H9 (cell line): ENCODE results near the gene NAA60. TPM values are rescaled to one million over a fixed set of nuclear protein-coding genes. Genes with fewer than 3 reads are reported as not detected.

Experiments used
- DNase-seq: peaks from one replicate; pipeline ENCODE4 v3.0.0-alpha.2; 2017
- H2AFZ ChIP-seq: one replicate; pipeline ENCODE4 v1.6.1; 2013; ENCODE audit warnings: mild to moderate bottlenecking, low read length, control low read depth, moderate library complexity
- H2AK5ac ChIP-seq: 2 replicates; pipeline ENCODE4 v1.6.1; 2013; ENCODE audit warnings: low read length, control low read depth, mixed read lengths; ENCODE audit not compliant: insufficient read length
- H2BK120ac ChIP-seq: one replicate; pipeline ENCODE4 v1.6.1; 2013; ENCODE audit warnings: low read depth, mild to moderate bottlenecking, low read length, control low read depth, inconsistent platforms; ENCODE audit not compliant: poor library complexity, severe bottlenecking
- H2BK12ac ChIP-seq: 2 replicates; pipeline ENCODE4 v1.6.1; 2013; ENCODE audit warnings: low read length, control low read depth, mixed read lengths, low read depth; ENCODE audit not compliant: insufficient read length
- H2BK15ac ChIP-seq: 2 replicates; pipeline ENCODE4 v1.6.1; 2013; ENCODE audit warnings: low read depth, low read length, control low read depth
- H2BK20ac ChIP-seq: one replicate; pipeline ENCODE4 v1.6.1; 2013; ENCODE audit warnings: low read depth, mild to moderate bottlenecking, low read length, control low read depth, inconsistent platforms; ENCODE audit not compliant: poor library complexity, severe bottlenecking
- H2BK5ac ChIP-seq: 2 replicates; pipeline ENCODE4 v1.6.1; 2013; ENCODE audit warnings: low read length, control low read depth, mixed read lengths; ENCODE audit not compliant: insufficient read length
- H3K14ac ChIP-seq: 2 replicates; pipeline ENCODE4 v1.6.1; 2013; ENCODE audit warnings: low read length, control low read depth; ENCODE audit not compliant: insufficient read depth
- H3K18ac ChIP-seq: 2 replicates; pipeline ENCODE4 v1.6.1; 2013; ENCODE audit warnings: low read depth, mild to moderate bottlenecking, mixed read lengths, low read length, control low read depth; ENCODE audit not compliant: insufficient read length
- H3K23ac ChIP-seq: 2 replicates; pipeline ENCODE4 v1.6.1; 2013; ENCODE audit warnings: low read length, control low read depth, mixed read lengths, low read depth; ENCODE audit not compliant: insufficient read length
- H3K23me2 ChIP-seq: 2 replicates; pipeline ENCODE4 v1.6.1; 2013; ENCODE audit warnings: low read depth, mild to moderate bottlenecking, mixed read lengths, low read length, control low read depth; ENCODE audit not compliant: insufficient read length, poor library complexity, severe bottlenecking
- H3K27ac ChIP-seq: 2 replicates; pipeline ENCODE4 v1.5.1; 2013; ENCODE audit warnings: low read length, control low read depth, mixed read lengths, low read depth; ENCODE audit not compliant: insufficient read length
- H3K27me3 ChIP-seq: 2 replicates; pipeline ENCODE4 v1.6.1; 2013; ENCODE audit warnings: low read length, control low read depth, inconsistent platforms; ENCODE audit not compliant: insufficient read depth
- H3K4ac ChIP-seq: 2 replicates; pipeline ENCODE4 v1.6.1; 2013; ENCODE audit warnings: low read depth, mild to moderate bottlenecking, control low read depth, inconsistent platforms, low read length, moderate library complexity
- H3K4me1 ChIP-seq: 2 replicates; pipeline ENCODE4 v1.6.1; 2013; ENCODE audit warnings: low read length, control low read depth, inconsistent platforms; ENCODE audit not compliant: insufficient read depth
- H3K4me2 ChIP-seq: 2 replicates; pipeline ENCODE4 v1.6.1; 2013; ENCODE audit warnings: low read length, control low read depth, mixed read lengths; ENCODE audit not compliant: insufficient read length, insufficient read depth
- H3K56ac ChIP-seq: 2 replicates; pipeline ENCODE4 v1.6.1; 2013; ENCODE audit warnings: low read depth, mild to moderate bottlenecking, mixed read lengths, low read length, control low read depth; ENCODE audit not compliant: insufficient read length
- H3K79me1 ChIP-seq: 2 replicates; pipeline ENCODE4 v1.6.1; 2013; ENCODE audit warnings: low read depth, mild to moderate bottlenecking, moderate library complexity, low read length, control low read depth, inconsistent platforms; ENCODE audit not compliant: insufficient read depth, poor library complexity, severe bottlenecking
- H3K79me2 ChIP-seq: 2 replicates; pipeline ENCODE4 v1.6.1; 2013; ENCODE audit warnings: low read length, control low read depth, inconsistent platforms; ENCODE audit not compliant: insufficient read depth
- H3K9ac ChIP-seq: 2 replicates; pipeline ENCODE4 v1.6.1; 2013; ENCODE audit warnings: low read length, control low read depth, mixed read lengths; ENCODE audit not compliant: insufficient read length; ENCODE audit errors: extremely low read depth
- H3K9me3 ChIP-seq: one replicate; pipeline ENCODE4 v1.6.1; 2013; ENCODE audit warnings: low read depth, low read length, inconsistent platforms; ENCODE audit not compliant: control insufficient read depth
- H3T11ph ChIP-seq: one replicate; pipeline ENCODE4 v1.6.1; 2013; ENCODE audit warnings: mild to moderate bottlenecking, low read length, control low read depth, inconsistent platforms
- H4K20me1 ChIP-seq: one replicate; pipeline ENCODE4 v1.6.1; 2013; ENCODE audit not compliant: control insufficient read depth, insufficient read length, insufficient read depth
- H4K5ac ChIP-seq: 2 replicates; pipeline ENCODE4 v1.6.1; 2013; ENCODE audit warnings: low read depth, mild to moderate bottlenecking, mixed read lengths, low read length, control low read depth; ENCODE audit not compliant: insufficient read length
- H4K8ac ChIP-seq: replicated peaks from 2 replicates; pipeline ENCODE4 v1.6.1; 2013; ENCODE audit warnings: low read length, control low read depth, mixed read lengths, low read depth; ENCODE audit not compliant: insufficient read length
- H4K91ac ChIP-seq: 2 replicates; pipeline ENCODE4 v1.6.1; 2013; ENCODE audit warnings: low read depth, mild to moderate bottlenecking, moderate library complexity, mixed read lengths, low read length, control low read depth; ENCODE audit not compliant: insufficient read length
- H3K27ac Mint-ChIP-seq, 3 experiments: 2 replicates in 2 of 3; 3 replicates in 1 of 3; pipeline ENCODE4 v1.8.0; 2020 to 2021; ENCODE audit warnings: mixed read lengths in 3 of 3, mild to moderate bottlenecking in 1 of 3, moderate library complexity in 1 of 3
- H3K27me3 Mint-ChIP-seq: 2 replicates; pipeline ENCODE4 v1.8.0; 2021; ENCODE audit warnings: low read depth, mild to moderate bottlenecking, moderate library complexity, mixed read lengths
- H3K36me3 Mint-ChIP-seq, 3 experiments: 2 replicates in 2 of 3; 3 replicates in 1 of 3; pipeline ENCODE4 v1.8.0; 2020 to 2021; ENCODE audit warnings: low read depth in 3 of 3, mixed read lengths in 3 of 3; ENCODE audit not compliant: insufficient read depth in 1 of 3
- H3K4me1 Mint-ChIP-seq, 2 experiments: 2 replicates each; pipeline ENCODE4 v1.8.0; 2020; ENCODE audit warnings: mixed read lengths in 2 of 2
- H3K4me3 Mint-ChIP-seq, 2 experiments: 2 replicates in 1 of 2; 3 replicates in 1 of 2; pipeline ENCODE4 v1.8.0; 2020 to 2021; ENCODE audit warnings: mild to moderate bottlenecking in 2 of 2, mixed read lengths in 2 of 2, moderate library complexity in 1 of 2
- H3K9me3 Mint-ChIP-seq, 2 experiments: 2 replicates in 1 of 2; 3 replicates in 1 of 2; pipeline ENCODE4 v1.8.0; 2020; ENCODE audit warnings: mild to moderate bottlenecking in 2 of 2, mixed read lengths in 2 of 2, moderate library complexity in 1 of 2
- WGBS: extraction: QIAGEN DNeasy Blood & Tissue Kit; methylation state at CpG from one replicate; pipeline ENCODE4 v1.1.7; 2013; ENCODE audit warnings: missing lambda C conversion rate, low lambda C conversion rate, mixed read lengths; ENCODE audit not compliant: insufficient read length; ENCODE audit errors: extremely low coverage; 5-methylcytosine and 5-hydroxymethylcytosine counted together
- total RNA-seq: library from RNA; stranded (reverse); gene quantifications from 2 replicates; pipeline ENCODE4 v1.2.1, GENCODE V29; 2021
- TF ChIP-seq, protein P1 (sequence below): fragments of 200-600 bp; sonication (generic); conservative IDR thresholded peaks from 3 replicates; pipeline ENCODE4 v1.8.0; 2021; ENCODE audit warnings: antibody characterized with exemption, mild to moderate bottlenecking

The NAA60 gene
- total RNA-seq, 1 experiment from 2014 or later, result 49.3 TPM

DNA sequence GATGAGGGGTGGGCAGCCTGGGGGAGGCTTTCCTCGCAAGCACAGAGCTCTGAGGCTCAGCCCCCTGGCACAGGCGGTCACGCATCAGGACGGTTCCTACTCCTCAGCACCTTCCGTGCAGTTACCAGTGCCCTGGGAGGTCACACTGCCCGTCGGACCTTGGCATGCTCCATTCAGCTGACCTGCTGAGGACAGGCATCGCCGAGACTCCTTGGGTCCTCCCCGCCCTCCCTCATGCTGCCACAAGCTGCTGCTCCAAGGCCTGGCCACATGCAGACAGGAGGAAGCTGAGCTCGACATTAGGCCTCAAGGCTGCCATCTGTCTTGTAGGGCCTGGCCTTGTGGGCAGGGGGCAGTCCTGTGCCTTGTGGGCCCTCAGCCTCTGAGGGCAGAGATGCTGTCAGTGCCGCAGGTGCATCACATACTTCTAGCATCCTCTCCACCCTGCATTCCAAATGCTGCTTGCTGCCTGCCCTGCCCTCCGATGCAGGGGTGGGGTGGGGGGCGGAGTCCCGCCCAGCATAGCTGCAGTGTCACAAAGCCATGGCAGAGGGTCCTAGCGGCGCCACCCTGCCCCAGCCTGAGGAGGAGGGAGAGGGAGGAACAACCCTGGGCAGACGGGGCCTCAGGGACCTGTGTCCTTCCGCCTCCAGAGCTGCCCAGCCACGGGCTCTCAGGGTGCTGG is 42.5 kb downstream of the NAA60 start:
- H3K4me1 ChIP-seq, result no peaks in the 10 kb centered on the region
- H3K4me2 ChIP-seq, result no peak overlapping the region
- no peak overlapping the region for H3T11ph ChIP-seq
- no peak overlapping the region for H2BK15ac ChIP-seq
- H2AK5ac ChIP-seq, result no peak overlapping the region
- no peak overlapping the region for H4K5ac ChIP-seq
- TF ChIP-seq, protein P1, sequence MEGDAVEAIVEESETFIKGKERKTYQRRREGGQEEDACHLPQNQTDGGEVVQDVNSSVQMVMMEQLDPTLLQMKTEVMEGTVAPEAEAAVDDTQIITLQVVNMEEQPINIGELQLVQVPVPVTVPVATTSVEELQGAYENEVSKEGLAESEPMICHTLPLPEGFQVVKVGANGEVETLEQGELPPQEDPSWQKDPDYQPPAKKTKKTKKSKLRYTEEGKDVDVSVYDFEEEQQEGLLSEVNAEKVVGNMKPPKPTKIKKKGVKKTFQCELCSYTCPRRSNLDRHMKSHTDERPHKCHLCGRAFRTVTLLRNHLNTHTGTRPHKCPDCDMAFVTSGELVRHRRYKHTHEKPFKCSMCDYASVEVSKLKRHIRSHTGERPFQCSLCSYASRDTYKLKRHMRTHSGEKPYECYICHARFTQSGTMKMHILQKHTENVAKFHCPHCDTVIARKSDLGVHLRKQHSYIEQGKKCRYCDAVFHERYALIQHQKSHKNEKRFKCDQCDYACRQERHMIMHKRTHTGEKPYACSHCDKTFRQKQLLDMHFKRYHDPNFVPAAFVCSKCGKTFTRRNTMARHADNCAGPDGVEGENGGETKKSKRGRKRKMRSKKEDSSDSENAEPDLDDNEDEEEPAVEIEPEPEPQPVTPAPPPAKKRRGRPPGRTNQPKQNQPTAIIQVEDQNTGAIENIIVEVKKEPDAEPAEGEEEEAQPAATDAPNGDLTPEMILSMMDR, result peak; percentile 38; the same call in 2 of the 3 replicates
- no peaks in the 10 kb centered on the region for H3K23me2 ChIP-seq
- H3K23ac ChIP-seq, result no peak overlapping the region
- Mint-ChIP-seq H3K27ac (no peak overlapping the region), H3K4me1 (peaks cover 8% of the 10 kb centered on the region in 2 experiments), H3K36me3 (peaks cover 26 to 57% (median 45%) of the 10 kb centered on the region in 3 experiments; a peak in 6 of 7 replicates), H3K4me3 (no peak overlapping the region), H3K27me3 (no peaks in the 10 kb centered on the region), H3K9me3 (no peaks in the 10 kb centered on the region)
- H3K14ac ChIP-seq, result no peak overlapping the region
- H3K79me1 ChIP-seq, result no peaks in the 10 kb centered on the region
- no peak overlapping the region for H4K8ac ChIP-seq
- H3K79me2 ChIP-seq, result no peaks in the 10 kb centered on the region
- H3K9ac ChIP-seq, result no peak overlapping the region
- no peaks in the 10 kb centered on the region for H3K9me3 ChIP-seq
- H3K18ac ChIP-seq, result no peak overlapping the region
- H2AFZ ChIP-seq, result no peak overlapping the region
- H2BK5ac ChIP-seq, result no peak overlapping the region
- H3K27me3 ChIP-seq, result no peaks in the 10 kb centered on the region
- no peak overlapping the region for H3K4ac ChIP-seq
- H4K91ac ChIP-seq, result no peak overlapping the region
- H3K27ac ChIP-seq, result no peak overlapping the region
- no peaks in the 10 kb centered on the region for H4K20me1 ChIP-seq
- no peak overlapping the region for H2BK120ac ChIP-seq
- WGBS, result no CpG with 5 or more reads among the region's 20 CpGs
- H2BK20ac ChIP-seq, result no peak overlapping the region
- no peak for DNase-seq
- no peak overlapping the region for H3K56ac ChIP-seq
- no peak overlapping the region for H2BK12ac ChIP-seq
